K562 (cell line): ENCODE data around the gene HMGN2. TPM values are rescaled to one million over a fixed set of nuclear protein-coding genes. Genes with fewer than 3 reads are reported as not detected.

Experiments
- ATF1 ChIP-seq, 2 experiments: fragments of 450-650 bp in 1 of 2; IDR thresholded peaks; 2 replicates each; pipeline ENCODE4 v1.6.1; 2016; ENCODE audit warnings: missing compliant biosample characterization in 1 of 2, missing genetic modification characterization in 1 of 2
- CBFA2T2 ChIP-seq: fragments of 450-650 bp; conservative IDR thresholded peaks from 2 replicates; pipeline ENCODE4 v1.6.1; 2017; ENCODE audit warnings: mild to moderate bottlenecking
- CBX1 ChIP-seq: sonication (generic); IDR thresholded peaks from 2 replicates; pipeline ENCODE4 v1.6.1; 2016; ENCODE audit warnings: antibody characterized with exemption, low read depth, mild to moderate bottlenecking
- ELF1 ChIP-seq: fragments of 200-800 bp; sonication (Bioruptor generic); IDR thresholded peaks from 2 replicates; pipeline ENCODE4 v1.6.1; 2016; ENCODE audit warnings: missing genetic modification characterization, missing compliant biosample characterization
- HDAC2 ChIP-seq: fragments of 450-650 bp; IDR thresholded peaks from 2 replicates; pipeline ENCODE4 v1.6.1; 2016; ENCODE audit warnings: mild to moderate bottlenecking
- L3MBTL2 ChIP-seq: fragments of 450-650 bp; IDR thresholded peaks from 2 replicates; pipeline ENCODE4 v1.6.1; 2016; ENCODE audit warnings: mild to moderate bottlenecking, moderate library complexity
- MTA1 ChIP-seq: fragments of 450-650 bp; IDR thresholded peaks from 2 replicates; pipeline ENCODE4 v1.6.1; 2017; ENCODE audit warnings: borderline replicate concordance
- MYNN ChIP-seq, 2 experiments: sonication (generic); formaldehyde crosslinking in 1 of 2; IDR thresholded peaks; 2 replicates each; pipeline versions ENCODE4 v1.5.0 to v1.6.1; 2016 to 2020; ENCODE audit warnings: antibody characterized with exemption in 1 of 2, missing genetic modification reagents in 1 of 2
- NCOR1 ChIP-seq: fragments of 450-650 bp; IDR thresholded peaks from 2 replicates; pipeline ENCODE4 v1.6.1; 2016; ENCODE audit warnings: mild to moderate bottlenecking, moderate library complexity
- NFIX ChIP-seq: fragments of 250-450 bp; sonication (Bioruptor Pico); IDR thresholded peaks from 2 replicates; pipeline ENCODE4 v1.4.0; 2020; ENCODE audit warnings: low read depth, mild to moderate bottlenecking, moderate library complexity
- POLR2G ChIP-seq: fragments of 200-400 bp; formaldehyde crosslinking; IDR thresholded peaks from 2 replicates; pipeline ENCODE4 v1.6.1; 2017; ENCODE audit warnings: low read depth, mild to moderate bottlenecking, antibody characterized with exemption, low read length, moderate library complexity
- PRPF4 ChIP-seq: fragments of 200-400 bp; formaldehyde crosslinking; IDR thresholded peaks from one replicate; pipeline ENCODE4 v1.6.1; 2017; ENCODE audit warnings: low read length, low read depth, mild to moderate bottlenecking; ENCODE audit not compliant: insufficient read depth, poor library complexity, severe bottlenecking
- SMARCC2 ChIP-seq: fragments of 450-650 bp; IDR thresholded peaks from 2 replicates; pipeline ENCODE4 v1.6.1; 2017; ENCODE audit warnings: antibody characterized with exemption, moderate library complexity, mild to moderate bottlenecking, low read depth
- SP1 ChIP-seq: sonication (generic); formaldehyde crosslinking; IDR thresholded peaks from 2 replicates; pipeline ENCODE4 v1.8.1; 2022; ENCODE audit warnings: mild to moderate bottlenecking, missing genetic modification reagents
- TRIM28 ChIP-seq: fragments of 450-650 bp; IDR thresholded peaks from 2 replicates; pipeline ENCODE4 v1.6.1; 2017
- U2AF1 ChIP-seq: fragments of 200-400 bp; formaldehyde crosslinking; optimal IDR thresholded peaks from 2 replicates; pipeline ENCODE3; 2017; ENCODE audit warnings: mild to moderate bottlenecking, low read depth, low read length, moderate library complexity
- polyA plus RNA-seq, 8 experiments: library from polyadenylated mRNA; depleted of rRNA in 4 of 8; stranded (reverse) in 5 of 8; unstranded in 3 of 8; fragments of >200 nt; fragmentation: Nextera tagmentation in 2 of 8; fragmentation: Illumina TruSeq in 1 of 8; extraction: Ambion mirVana in 2 of 8; extraction: Trizol in 1 of 8; gene quantifications; 2 replicates each; pipeline versions ENCODE4 v1.2.1 to v1.2.3, GENCODE V29; 2011 to 2014; ENCODE audit warnings: inconsistent platforms in 1 of 8, missing spikeins in 1 of 8
- total RNA-seq, 7 experiments: library from RNA; depleted of rRNA in 6 of 7; stranded (reverse); fragments of >200 nt in 6 of 7; fragmentation: Illumina TruSeq in 2 of 7; extraction: Trizol in 2 of 7; gene quantifications; 2 replicates each; pipeline versions ENCODE4 v1.2.1 to v1.2.3, GENCODE V29; 2011 to 2021; ENCODE audit warnings: low replicate concordance in 1 of 7
- TF ChIP-seq, protein P1 (sequence below), 2 experiments: fragments of 450-650 bp; IDR thresholded peaks; 2 replicates each; pipeline ENCODE4 v1.6.1; 2018; ENCODE audit warnings: mild to moderate bottlenecking in 2 of 2, low read depth in 1 of 2; ENCODE audit not compliant: partially characterized antibody in 2 of 2
- TF ChIP-seq, protein P2 (sequence below), 2 experiments: fragments of 450-650 bp; conservative IDR thresholded peaks; 2 replicates each; pipeline ENCODE4 v1.6.1; 2017; ENCODE audit warnings: mild to moderate bottlenecking in 2 of 2, moderate library complexity in 2 of 2
- TF ChIP-seq, protein P3 (sequence below): sonication (generic); formaldehyde crosslinking; IDR thresholded peaks from 2 replicates; pipeline ENCODE4 v1.8.0; 2023; ENCODE audit warnings: mild to moderate bottlenecking, missing genetic modification reagents
- TF ChIP-seq, protein P4 (sequence below), 2 experiments: fragments of 450-650 bp in 1 of 2; sonication (generic) in 1 of 2; formaldehyde crosslinking; conservative IDR thresholded peaks; 2 replicates each; pipeline versions ENCODE4 v1.4.0 to v1.8.1; 2020 to 2022; ENCODE audit warnings: mild to moderate bottlenecking in 1 of 2, missing genetic modification reagents in 1 of 2

Gene HMGN2
- total and polyA plus RNA-seq, 9 of the 15 experiments (the other 6 are each of a cell fraction or from before 2014, with no cell fraction given) = 370 to 1,354 (median 965) TPM

DNA sequence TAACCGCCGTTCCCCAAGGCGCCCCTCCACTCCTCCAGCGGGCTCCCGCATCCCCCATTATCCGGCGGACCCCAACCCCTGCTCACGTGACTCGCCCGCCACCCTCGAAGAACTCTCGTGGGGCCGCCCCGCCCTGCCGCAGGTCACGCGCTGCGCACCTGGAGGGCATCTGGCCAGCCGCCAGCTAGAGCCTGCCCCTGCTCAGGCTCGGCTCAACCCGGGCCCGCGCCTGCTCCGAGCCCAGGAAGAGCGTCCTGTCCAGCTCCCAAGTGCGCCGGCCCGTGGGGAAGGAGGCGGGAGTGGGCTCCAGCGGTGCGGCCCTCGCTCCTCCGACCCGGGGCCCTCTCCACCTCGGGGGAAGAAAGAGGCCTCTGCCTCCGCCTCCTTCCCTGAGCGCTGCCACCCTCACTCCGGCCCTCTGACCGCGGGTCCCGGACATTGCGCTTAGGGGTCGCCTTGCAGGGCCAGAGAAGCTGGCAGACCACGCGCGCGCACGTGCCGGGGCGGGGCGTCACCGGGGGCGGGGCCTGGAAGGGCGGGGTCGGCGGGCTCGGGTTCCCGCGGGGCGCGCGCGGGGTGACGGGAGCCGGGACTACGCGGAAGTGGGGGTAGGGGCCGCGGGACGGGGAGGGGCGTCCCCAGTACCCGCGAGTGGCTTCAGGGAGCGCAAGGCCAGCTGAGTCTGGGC is 28.4 kb downstream of the HMGN2 start (continued):
- TF ChIP-seq, protein P1, sequence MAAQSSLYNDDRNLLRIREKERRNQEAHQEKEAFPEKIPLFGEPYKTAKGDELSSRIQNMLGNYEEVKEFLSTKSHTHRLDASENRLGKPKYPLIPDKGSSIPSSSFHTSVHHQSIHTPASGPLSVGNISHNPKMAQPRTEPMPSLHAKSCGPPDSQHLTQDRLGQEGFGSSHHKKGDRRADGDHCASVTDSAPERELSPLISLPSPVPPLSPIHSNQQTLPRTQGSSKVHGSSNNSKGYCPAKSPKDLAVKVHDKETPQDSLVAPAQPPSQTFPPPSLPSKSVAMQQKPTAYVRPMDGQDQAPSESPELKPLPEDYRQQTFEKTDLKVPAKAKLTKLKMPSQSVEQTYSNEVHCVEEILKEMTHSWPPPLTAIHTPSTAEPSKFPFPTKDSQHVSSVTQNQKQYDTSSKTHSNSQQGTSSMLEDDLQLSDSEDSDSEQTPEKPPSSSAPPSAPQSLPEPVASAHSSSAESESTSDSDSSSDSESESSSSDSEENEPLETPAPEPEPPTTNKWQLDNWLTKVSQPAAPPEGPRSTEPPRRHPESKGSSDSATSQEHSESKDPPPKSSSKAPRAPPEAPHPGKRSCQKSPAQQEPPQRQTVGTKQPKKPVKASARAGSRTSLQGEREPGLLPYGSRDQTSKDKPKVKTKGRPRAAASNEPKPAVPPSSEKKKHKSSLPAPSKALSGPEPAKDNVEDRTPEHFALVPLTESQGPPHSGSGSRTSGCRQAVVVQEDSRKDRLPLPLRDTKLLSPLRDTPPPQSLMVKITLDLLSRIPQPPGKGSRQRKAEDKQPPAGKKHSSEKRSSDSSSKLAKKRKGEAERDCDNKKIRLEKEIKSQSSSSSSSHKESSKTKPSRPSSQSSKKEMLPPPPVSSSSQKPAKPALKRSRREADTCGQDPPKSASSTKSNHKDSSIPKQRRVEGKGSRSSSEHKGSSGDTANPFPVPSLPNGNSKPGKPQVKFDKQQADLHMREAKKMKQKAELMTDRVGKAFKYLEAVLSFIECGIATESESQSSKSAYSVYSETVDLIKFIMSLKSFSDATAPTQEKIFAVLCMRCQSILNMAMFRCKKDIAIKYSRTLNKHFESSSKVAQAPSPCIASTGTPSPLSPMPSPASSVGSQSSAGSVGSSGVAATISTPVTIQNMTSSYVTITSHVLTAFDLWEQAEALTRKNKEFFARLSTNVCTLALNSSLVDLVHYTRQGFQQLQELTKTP (IDR thresholded peaks at IDR 0.05; ENCODE audit: low read depth in 1 of 2, partially characterized antibody in 2 of 2) = no peak
- TF ChIP-seq CBX1 = peak; percentile 23; the same call in 1 of the 2 replicates
- peak; percentile 85 for TF ChIP-seq SP1 (CRISPR knock-in tag)
- TF ChIP-seq, protein P2, sequence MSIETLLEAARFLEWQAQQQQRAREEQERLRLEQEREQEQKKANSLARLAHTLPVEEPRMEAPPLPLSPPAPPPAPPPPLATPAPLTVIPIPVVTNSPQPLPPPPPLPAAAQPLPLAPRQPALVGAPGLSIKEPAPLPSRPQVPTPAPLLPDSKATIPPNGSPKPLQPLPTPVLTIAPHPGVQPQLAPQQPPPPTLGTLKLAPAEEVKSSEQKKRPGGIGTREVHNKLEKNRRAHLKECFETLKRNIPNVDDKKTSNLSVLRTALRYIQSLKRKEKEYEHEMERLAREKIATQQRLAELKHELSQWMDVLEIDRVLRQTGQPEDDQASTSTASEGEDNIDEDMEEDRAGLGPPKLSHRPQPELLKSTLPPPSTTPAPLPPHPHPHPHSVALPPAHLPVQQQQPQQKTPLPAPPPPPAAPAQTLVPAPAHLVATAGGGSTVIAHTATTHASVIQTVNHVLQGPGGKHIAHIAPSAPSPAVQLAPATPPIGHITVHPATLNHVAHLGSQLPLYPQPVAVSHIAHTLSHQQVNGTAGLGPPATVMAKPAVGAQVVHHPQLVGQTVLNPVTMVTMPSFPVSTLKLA (conservative IDR thresholded peaks at IDR 0.05) = peak; percentile 96 to 97
- peak; percentile 96 for TF ChIP-seq L3MBTL2
- TF ChIP-seq, protein P3, sequence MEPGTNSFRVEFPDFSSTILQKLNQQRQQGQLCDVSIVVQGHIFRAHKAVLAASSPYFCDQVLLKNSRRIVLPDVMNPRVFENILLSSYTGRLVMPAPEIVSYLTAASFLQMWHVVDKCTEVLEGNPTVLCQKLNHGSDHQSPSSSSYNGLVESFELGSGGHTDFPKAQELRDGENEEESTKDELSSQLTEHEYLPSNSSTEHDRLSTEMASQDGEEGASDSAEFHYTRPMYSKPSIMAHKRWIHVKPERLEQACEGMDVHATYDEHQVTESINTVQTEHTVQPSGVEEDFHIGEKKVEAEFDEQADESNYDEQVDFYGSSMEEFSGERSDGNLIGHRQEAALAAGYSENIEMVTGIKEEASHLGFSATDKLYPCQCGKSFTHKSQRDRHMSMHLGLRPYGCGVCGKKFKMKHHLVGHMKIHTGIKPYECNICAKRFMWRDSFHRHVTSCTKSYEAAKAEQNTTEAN (CRISPR knock-in tag) = peak; percentile 90
- TF ChIP-seq ELF1 = peak; percentile 98
- TF ChIP-seq, protein P4, sequence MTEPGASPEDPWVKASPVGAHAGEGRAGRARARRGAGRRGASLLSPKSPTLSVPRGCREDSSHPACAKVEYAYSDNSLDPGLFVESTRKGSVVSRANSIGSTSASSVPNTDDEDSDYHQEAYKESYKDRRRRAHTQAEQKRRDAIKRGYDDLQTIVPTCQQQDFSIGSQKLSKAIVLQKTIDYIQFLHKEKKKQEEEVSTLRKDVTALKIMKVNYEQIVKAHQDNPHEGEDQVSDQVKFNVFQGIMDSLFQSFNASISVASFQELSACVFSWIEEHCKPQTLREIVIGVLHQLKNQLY (CRISPR knock-in tag; conservative IDR thresholded peaks at IDR 0.05) = peak in 1 of 2 experiments; percentile 77; a peak in 1 of 4 replicates
- 0 out of 2 replicates have a peak, but pooled peaks have one; percentile 14 for TF ChIP-seq TRIM28
- peak; percentile 91 for TF ChIP-seq U2AF1
- peak; percentile 85 for TF ChIP-seq POLR2G
- no peak for TF ChIP-seq ATF1 (CRISPR knock-in tag; IDR thresholded peaks at IDR 0.05)
- peak; percentile 72 for TF ChIP-seq ATF1 (tag; IDR thresholded peaks at IDR 0.05)
- TF ChIP-seq MTA1 = 0 out of 2 replicates have a peak, but pooled peaks have one; percentile 49
- TF ChIP-seq PRPF4 = peak; percentile 28
- peak; percentile 62; the same call in 1 of the 2 replicates for TF ChIP-seq HDAC2
- TF ChIP-seq CBFA2T2 = peak; percentile 59
- 0 out of 2 replicates have a peak, but pooled peaks have one; percentile 15 for TF ChIP-seq MYNN (IDR thresholded peaks at IDR 0.05)
- TF ChIP-seq MYNN (CRISPR knock-in tag; IDR thresholded peaks at IDR 0.05) = no peak
- TF ChIP-seq SMARCC2 = 0 out of 2 replicates have a peak, but pooled peaks have one; percentile 25
- TF ChIP-seq NCOR1 = peak; percentile 58; the same call in 1 of the 2 replicates
- TF ChIP-seq NFIX = peak; percentile 40; the same call in 1 of the 2 replicates
